Heart left ventricle (tissue), 13 donors: ENCODE measurements around the gene TOX2.

Source experiments
- CTCF ChIP-seq, 12 donors: fragments of 200-600 bp; sonication (generic) in 4 of 12; IDR thresholded peaks; one replicate each; pipeline versions ENCODE4 v1.5.0 to v1.8.0; 2018 to 2022; ENCODE audit warnings: antibody characterized with exemption in 12 of 12, mild to moderate bottlenecking in 5 of 12
- POLR2A ChIP-seq, 2 donors: fragments of 450-650 bp; IDR thresholded peaks; one replicate each; pipeline ENCODE4 v1.6.1; 2017; ENCODE audit warnings: antibody characterized with exemption in 2 of 2, mild to moderate bottlenecking in 2 of 2, moderate library complexity in 2 of 2
- donor health status: ischemic (EF 13 %, LVEDD 7.1; RV severe dilation, severe dysfunction).
- donor health status: DM: no; HTN: yes; CAD: no.
- donor health status: DM: no; HTN: no; CAD: no.
- donor health status: ischemic (EF 25% LVEDD 6.9; RV normal size, moderate dysfunction).
- donor health status: ischemic (EF 25% LVEDD 5.7; RV mildly dilated, moderate dysfunction).
- donor health status: ischemic (EF 35%, LVEDD 5.7; RV mildly dilated, moderate dysfunction).
- donor health status: nonischemic (EF 11% LVEDD 7.7; RV severe dilation, severe dysfunction).
- donor health status: DM: yes; HTN: yes; CAD: no.
- donor health status: PGD.
- donor health status: ischemic (EF 29% LVEDD 5.4; RV normal size, mild dysfunction).
- donor health status: nonischemic (EF 23%, LVEDD 6.1; RV moderate dilation, normal function).

DNA sequence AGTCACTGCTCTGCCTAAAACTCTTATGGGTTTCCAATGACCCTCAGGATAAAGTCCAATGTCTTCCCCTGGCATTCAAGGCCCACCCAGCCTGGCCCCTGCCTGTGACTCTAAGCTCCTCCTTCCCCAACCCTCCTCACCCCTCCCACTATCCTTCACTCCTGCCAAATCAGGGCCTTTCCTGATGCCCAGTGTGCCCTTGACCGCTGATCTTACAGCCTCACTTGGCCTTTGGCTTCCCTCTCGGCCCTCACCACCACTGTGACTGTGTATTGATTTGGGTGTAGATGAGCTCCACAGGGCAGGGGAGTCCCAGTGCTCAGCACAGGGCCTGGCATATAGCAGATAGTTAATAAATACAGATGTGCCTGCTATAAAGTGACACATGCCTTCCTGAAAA is 115.7 kb downstream of the TOX2 start:
- TF ChIP-seq CTCF (IDR thresholded peaks at IDR 0.05) (no peak), POLR2A (IDR thresholded peaks at IDR 0.05) (no peak)
